Stomach (tissue), 4 donors: Measurements from ENCODE around the gene GSDME.

Experiments used
- CTCF ChIP-seq, 7 experiments: fragments of 450-650 bp in 4 of 7; fragments of 200-600 bp in 3 of 7; sonication (generic) in 3 of 7; IDR thresholded peaks; one replicate each; pipeline ENCODE4 v1.5.1; 2016 to 2019; ENCODE audit warnings: antibody characterized with exemption in 7 of 7, control low read depth in 2 of 7, mild to moderate bottlenecking in 1 of 7
- EP300 ChIP-seq: sonication (generic); formaldehyde crosslinking; IDR thresholded peaks from one replicate; pipeline ENCODE4 v1.6.1; 2017; ENCODE audit warnings: antibody characterized with exemption
- POLR2A ChIP-seq, 4 donors: fragments of 450-650 bp; IDR thresholded peaks; one replicate each; pipeline ENCODE4 v1.6.1; 2016; ENCODE audit warnings: antibody characterized with exemption in 4 of 4, control low read depth in 2 of 4, mild to moderate bottlenecking in 1 of 4, moderate library complexity in 1 of 4

DNA sequence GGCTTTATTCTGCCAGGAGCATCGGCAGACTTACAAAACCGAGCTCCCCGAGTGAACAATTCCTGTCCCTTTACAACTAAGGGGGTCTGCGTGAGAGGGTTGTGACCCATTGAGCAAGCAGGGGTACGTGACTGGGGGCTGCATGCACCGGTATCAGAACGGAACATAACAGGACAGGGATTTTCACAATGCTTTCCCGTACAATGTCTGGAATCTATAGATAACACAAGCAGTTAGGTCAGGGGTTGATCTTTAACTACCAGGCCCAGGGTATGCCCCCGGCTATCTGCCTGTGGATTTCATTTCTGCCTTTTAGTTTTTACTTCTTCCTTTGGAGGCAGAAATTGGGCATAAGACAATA is 38.1 kb upstream of the GSDME start:
- TF ChIP-seq CTCF (IDR thresholded peaks at IDR 0.05) (no peak), POLR2A (IDR thresholded peaks at IDR 0.05) (no peak), EP300 (no peak)
